Islet of Langerhans (tissue), 1 donor: ENCODE data around the gene MBP.

Source experiments
- FAIRE-seq: peaks from one replicate; lab custom pipeline; 2011; peaks lifted over from hg19 to GRCh38; lab: Jason Lieb, UNC

The MBP gene

GRCh38 chr18:77065221-77065981 is 67.2 kb downstream of the MBP start:
- peak; percentile 58 for FAIRE-seq

GRCh38 chr18:77063260-77063659 is 69.3 kb downstream of the MBP start:
- FAIRE-seq, result no peak

GRCh38 chr18:77062518-77063003 is 70.0 kb downstream of the MBP start:
- no peak for FAIRE-seq

DNA sequence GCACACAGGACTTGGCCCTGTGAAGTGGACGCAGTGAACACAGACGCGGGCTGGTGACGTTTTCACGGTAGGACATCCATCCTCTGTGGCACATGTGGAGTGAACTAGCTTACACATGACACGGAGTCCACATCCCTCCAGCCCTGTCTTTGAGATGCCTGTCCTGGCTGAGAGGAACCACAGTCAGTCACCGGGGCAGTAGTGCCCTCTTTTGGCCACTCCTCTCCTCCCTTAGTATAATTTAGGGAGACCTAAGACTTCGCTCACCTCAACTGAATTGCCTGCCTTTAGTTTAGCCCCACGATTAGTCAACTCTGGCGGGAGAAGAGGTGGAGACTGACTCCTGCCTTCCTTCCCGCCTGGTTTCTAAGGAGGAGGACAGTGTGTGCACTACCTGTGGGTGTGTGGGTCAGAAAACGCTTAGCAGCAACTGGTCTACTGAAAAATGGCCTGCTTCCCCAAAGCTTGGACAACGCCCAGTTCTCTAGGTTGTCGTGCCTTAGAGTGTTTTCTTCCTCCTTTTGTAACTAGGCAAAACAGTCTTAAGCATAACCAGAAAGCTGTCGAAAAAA is 70.6 kb downstream of the MBP start:
- FAIRE-seq, result no peak

DNA sequence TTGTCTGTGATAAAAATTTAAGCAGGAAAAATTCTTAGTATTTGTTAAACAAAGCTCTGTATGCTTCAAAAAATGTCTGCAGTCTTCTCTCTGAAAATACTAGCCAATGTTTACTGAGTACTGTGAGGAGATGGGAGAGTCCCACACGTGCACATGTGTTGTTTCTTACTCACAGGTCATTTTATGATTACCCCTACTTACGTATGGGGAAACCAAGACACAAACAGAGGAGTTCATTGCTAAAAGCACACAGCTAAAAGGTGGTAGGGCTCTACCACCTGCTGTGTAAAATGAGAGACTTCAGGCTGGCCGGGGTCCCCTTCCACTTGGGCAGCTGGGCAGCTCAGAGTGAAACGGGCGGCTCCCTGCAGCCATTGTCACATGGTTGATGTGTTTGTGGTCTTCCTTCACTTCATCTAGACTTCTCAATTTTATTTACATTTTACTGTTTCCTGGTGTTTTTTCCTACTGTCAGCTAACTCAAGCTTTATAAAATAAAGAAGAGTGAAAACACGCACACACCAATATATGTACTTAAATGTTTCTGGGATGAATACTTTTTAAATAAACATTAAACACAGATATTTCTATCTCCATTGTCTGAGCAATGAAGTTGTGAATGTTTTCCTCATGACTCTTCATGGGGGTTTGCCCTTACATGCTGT is 71.2 kb downstream of the MBP start:
- no peak for FAIRE-seq

- no peak for FAIRE-seq
Measured at GRCh38 chr18:77060151-77060550, 72.4 kb downstream of the MBP start.

DNA sequence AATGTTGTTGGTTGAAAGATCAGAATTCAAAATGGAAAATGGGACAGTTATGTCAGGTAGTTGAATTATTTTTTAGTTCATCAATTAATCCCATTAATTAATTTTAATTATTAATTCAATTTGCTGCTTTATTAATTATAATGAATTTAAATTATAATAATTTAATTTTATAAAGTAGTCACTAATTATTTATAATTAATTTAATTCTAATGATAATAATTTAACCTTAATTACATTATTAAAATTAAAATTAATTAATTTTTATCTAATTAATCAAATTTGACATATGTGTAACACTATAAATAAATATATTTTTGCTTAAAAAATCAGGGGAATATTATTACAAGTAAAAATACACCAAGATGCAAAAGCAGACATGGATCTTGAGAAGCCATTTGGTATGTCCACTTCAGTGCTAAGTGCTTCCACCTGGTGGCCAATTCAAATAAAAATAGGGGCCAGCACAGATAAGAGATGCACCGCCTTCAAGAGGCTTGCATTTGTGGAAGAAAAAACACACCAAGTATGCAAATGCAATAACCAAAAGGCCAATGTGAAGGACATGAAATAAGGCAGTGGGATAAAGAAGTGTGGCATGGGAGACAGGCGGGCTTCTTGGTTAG is 73.2 kb downstream of the MBP start:
- no peak for FAIRE-seq

- FAIRE-seq, result no peak
Measured at GRCh38 chr18:77058290-77058835, 74.2 kb downstream of the MBP start.

GRCh38 chr18:77057006-77057395 is 75.6 kb downstream of the MBP start:
- no peak for FAIRE-seq

DNA sequence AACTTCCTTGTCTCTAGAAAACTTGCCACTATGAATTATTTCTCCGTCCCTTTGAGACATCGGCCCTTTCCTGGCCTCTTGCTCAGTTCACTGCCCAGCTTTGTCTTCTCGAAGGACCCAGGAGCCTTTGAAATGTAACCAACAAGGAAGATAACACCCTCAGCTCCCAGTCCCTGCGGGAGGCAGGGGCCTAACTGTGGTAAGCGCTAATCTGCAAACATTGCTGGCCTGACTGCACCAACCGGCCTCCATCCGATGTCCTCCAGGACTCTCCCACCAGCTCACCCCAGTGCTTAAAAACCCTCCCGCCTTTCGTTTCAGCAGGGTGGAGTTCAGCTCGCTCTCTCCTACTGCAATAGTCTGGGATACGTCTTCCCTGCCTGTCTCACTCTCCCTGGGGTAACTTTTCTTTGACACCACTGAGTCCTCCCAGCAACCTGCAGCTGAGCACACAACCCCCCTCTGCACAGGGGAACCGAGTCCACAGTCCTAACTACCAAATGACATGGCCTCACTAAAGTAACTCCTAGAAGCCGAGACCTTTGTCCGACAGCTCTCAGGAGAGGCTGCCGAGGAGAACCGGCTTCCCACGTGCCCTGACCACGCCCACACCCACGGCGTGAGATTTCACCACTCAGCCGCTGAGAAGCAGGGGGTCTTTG is 76.1 kb downstream of the MBP start:
- no peak for FAIRE-seq

GRCh38 chr18:77055429-77056300 is 76.9 kb downstream of the MBP start:
- no peak for FAIRE-seq

- peak; percentile 17 for FAIRE-seq
Measured at GRCh38 chr18:77054606-77055428, 77.8 kb downstream of the MBP start.

DNA sequence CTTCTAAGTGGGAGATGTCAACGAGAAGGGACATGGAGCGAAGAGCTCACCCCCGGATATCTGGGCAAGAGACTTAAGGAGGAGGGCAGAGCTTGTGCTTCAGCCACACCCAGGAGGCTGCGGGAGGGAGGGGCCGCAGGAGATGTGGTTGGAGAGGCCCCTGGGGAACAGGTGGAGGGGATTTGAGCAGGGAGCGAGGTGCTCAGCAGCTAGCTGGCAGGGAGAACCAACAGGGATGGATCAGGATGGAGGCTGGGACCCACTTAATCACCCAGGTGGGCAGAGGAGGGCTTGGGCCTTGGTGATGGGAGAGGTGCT is 78.3 kb downstream of the MBP start:
- FAIRE-seq, result no peak

- FAIRE-seq, result no peak
Measured at GRCh38 chr18:77053616-77054287, 78.8 kb downstream of the MBP start.

GRCh38 chr18:77052983-77053309 is 79.6 kb downstream of the MBP start:
- no peak for FAIRE-seq

DNA sequence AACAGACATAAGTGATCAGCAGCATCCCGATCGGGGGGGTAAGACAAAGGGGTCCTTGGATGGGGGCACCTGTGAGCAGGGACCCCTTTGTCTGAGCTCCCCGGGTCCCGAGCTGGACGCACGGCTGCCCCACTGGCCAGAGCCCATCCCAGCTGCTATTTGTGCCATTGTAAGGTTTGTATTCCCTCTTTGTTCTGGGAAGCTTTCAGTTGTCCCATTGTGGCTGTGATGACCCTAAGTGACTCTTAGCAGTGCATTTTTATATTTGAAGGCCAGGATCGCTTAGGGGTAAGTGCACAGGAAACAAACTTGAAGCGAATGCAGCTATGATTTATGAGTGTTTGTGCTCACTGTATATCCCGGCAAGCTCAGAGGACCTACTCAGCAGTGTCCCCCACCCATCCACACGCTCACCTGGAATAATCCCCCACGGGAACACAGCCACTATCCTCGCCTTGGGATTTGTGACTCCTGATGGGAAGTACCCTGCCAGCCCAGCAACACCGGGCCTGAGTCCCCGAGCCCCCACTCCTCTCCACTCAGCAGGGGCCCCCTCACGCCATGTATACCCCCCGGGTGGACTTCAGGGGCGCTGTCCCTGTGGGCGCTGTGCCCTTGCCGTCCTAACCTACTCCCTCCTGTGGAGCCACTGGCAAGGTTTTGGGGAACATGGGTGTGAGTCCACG is 80.1 kb downstream of the MBP start:
- FAIRE-seq, result no peak

GRCh38 chr18:77051581-77052296 is 80.8 kb downstream of the MBP start:
- no peak for FAIRE-seq

- peak; percentile 45 for FAIRE-seq
Measured at GRCh38 chr18:77049938-77050337, 82.6 kb downstream of the MBP start.
